GM10266 (cell line): ENCODE measurements around the gene SMLR1.

Experiments
- DNase-seq: peaks from one replicate; pipeline ENCODE4 v3.0.0; 2012; ENCODE audit errors: extremely low spot score
- TF ChIP-seq, protein P1 (sequence below): IDR thresholded peaks from 2 replicates; pipeline ENCODE4 v1.5.1; 2012; ENCODE audit warnings: mild to moderate bottlenecking, low read depth; ENCODE audit not compliant: control insufficient read depth, insufficient read depth; ENCODE audit errors: missing control alignments

SMLR1 gene

DNA sequence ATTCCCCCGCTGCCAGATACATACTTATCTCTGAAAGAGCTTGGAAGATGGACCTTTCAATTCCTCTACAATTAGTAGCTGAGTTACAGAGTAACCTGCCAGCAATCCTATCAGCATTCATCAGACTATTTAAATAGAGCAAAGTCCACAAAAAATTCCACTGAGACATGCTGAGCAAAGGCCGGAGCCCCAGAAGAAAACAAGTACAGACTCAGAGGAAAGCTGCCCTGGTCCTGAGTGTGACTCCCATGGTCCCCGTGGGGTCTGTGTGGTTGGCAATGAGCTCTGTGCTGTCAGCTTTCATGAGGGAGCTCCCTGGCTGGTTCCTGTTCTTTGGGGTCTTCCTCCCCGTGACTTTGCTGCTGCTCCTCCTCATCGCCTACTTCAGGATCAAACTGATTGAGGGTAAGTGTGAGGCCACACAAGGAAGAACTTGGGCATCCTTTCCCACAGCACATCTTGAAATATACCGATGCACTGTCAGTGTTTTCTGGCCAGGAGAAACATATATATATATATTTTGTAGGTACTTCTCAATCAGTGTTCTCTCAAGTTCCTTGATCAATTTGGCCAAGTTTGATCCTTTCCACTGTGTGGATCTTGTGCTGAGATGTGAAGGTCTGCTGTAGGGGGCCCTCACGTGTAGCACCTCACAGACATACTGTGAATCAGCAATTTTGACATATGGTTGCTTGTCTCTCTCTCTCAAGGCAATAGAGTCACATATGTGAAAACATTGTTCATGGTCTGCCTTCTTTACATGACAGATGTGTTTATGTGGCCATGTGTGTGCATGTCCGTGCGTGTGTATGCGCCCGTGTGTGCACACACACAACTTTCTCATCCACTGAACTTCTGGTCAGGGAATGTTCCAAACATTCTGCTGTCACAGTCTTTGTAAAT lies at the start of gene SMLR1:
TSS of gene SMLR1 (plus strand) at position 160 of the 903 bp plus-strand sequence. CDS start at position 168, 8 bp downstream.
- TF ChIP-seq, protein P1, sequence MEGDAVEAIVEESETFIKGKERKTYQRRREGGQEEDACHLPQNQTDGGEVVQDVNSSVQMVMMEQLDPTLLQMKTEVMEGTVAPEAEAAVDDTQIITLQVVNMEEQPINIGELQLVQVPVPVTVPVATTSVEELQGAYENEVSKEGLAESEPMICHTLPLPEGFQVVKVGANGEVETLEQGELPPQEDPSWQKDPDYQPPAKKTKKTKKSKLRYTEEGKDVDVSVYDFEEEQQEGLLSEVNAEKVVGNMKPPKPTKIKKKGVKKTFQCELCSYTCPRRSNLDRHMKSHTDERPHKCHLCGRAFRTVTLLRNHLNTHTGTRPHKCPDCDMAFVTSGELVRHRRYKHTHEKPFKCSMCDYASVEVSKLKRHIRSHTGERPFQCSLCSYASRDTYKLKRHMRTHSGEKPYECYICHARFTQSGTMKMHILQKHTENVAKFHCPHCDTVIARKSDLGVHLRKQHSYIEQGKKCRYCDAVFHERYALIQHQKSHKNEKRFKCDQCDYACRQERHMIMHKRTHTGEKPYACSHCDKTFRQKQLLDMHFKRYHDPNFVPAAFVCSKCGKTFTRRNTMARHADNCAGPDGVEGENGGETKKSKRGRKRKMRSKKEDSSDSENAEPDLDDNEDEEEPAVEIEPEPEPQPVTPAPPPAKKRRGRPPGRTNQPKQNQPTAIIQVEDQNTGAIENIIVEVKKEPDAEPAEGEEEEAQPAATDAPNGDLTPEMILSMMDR: no peak
- no peak for DNase-seq

DNA sequence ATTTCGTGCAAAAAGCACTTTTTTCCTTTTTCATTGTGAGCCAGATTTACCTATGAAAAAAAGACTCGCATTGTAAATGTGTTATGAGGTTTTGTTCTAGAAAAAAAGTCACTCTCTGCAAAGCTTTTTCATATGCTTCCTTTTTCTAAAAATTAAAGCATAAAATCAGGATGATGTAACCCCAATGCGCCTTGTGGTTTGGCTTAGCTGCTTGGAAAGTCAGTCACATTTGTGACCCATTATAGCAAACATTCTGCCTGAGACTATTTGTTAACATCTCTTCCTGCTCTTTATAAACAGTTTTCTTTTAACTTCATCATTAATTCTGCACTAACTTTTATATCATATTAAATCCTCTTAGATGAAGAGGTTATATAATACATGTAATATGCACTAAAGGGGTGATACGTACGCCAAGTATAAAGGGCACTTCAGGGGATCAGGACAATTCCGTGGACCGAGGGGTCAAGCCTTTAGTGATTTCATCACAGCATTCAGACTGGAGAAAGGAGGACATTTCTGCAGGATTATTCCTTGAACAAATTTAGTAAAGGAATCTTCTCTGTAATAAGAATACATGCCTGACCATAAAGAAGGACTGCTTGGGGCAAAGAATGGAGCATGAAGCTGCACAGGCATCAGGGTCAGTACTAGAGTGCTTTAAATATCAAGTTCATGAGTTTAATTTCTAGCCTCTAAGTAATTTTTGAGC lies 48.1 kb upstream of the SMLR1 start:
- TF ChIP-seq, protein P1: no peak
- no peak for DNase-seq

DNA sequence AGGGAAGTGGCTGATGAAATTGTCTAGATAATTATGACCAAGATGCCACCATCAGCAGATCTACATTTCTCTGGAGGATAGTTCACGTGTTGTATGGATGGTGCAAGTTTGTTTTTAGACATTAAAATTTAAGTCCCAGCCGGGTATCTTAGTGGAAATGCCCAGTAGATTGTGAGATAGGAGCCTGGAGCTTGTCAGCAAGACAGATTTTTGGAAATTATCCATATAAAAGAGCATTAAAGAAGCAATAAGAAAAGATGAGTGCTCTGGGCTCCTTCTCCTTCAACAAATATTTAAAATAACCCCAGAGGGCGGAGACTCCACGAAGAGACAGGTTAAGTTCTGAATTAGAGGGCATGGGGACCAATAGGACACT lies 47.6 kb upstream of the SMLR1 start:
- TF ChIP-seq, protein P1: no peak
- no peak for DNase-seq

DNA sequence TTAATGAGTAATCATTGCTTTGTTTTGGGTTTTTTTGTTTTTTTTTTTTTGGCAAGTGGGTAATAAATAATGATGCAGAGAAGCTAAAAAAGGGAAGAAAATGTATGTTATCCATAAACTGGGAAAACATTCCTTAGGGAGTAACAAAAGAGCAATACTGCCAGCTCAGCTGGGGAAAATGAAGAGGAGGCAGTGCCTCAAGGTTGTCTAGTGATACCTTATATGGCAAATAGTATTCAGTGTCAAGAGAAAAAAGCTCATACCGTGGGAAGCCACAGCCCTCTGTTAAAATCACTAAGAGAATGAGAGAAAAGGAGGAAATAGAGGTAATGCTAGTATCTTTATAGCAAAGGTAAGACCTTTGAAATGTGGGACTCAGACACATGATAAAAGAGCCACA lies 47.1 kb upstream of the SMLR1 start:
- TF ChIP-seq, protein P1: no peak
- DNase-seq: no peak

DNA sequence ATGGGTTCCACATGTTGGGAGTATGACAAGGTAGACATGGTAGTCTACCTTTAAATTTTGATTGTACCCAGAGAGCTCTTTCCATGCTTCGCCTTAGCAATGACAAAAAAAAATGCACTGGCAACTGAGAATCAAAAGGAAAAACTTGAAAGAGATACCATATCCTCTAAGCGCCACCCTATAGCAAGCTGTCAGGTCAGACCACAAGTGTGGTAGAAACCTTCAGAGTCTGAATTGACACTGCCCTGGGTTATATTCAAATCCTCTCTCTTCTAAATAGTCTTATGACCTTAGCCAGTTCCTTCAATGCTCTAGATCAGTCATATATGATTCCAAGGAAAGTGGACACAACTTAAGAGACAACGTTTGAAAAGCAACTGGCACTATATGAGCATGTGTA lies 45.6 kb upstream of the SMLR1 start:
- TF ChIP-seq, protein P1: no peak
- DNase-seq: no peak

DNA sequence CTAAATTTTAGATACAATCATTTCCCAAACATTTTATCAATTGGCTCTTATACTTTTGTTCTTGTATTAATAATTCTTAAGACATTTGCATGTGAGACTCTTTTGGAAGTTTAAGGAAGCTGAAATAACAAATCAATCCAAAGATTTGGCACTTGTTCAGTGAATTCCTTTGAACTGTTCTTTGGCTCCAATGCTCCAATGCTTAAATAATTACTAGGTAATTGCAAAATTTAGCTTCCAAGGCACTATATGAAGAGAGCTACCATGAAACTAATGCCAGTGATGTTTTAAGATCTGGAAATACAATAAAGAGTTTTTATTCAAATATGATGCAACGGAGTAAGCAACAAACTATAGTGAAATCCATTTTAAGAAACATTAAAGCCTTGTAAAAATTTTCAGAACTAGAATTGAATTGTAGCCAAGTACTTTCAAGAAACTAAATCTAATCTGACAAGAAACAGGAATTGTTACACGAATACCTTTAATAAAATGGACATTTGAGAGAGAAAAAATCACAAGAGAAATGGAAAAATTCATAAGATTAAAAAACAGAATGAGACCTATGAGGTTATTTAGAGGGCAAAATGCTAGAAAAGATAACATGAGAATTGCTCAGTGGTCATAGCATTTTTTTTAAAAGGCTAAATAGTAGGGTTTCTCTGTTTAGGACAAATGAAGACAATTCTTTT lies 43.6 kb upstream of the SMLR1 start:
- no peak for DNase-seq
- TF ChIP-seq, protein P1: no peak
